HUES48 (cell line): Measurements from ENCODE around the gene CRYL1.

Source experiments
- H3K27ac ChIP-seq: one replicate; pipeline ENCODE4 v1.7.0; 2013; ENCODE audit warnings: low read depth, low read length, inconsistent platforms
- H3K27me3 ChIP-seq: 2 replicates; pipeline ENCODE4 v1.6.1; 2013; ENCODE audit warnings: mild to moderate bottlenecking, low read length; ENCODE audit not compliant: control insufficient read depth, insufficient read depth
- H3K36me3 ChIP-seq: 2 replicates; pipeline ENCODE4 v1.6.1; 2013; ENCODE audit warnings: low read length; ENCODE audit not compliant: control insufficient read depth, insufficient read depth
- H3K4me1 ChIP-seq: 2 replicates; pipeline ENCODE4 v1.6.1; 2013; ENCODE audit warnings: mild to moderate bottlenecking, low read length; ENCODE audit not compliant: control insufficient read depth, insufficient read depth
- H3K4me3 ChIP-seq: 2 replicates; pipeline ENCODE4 v1.5.1; 2013; ENCODE audit warnings: mild to moderate bottlenecking, low read depth, low read length
- H3K9ac ChIP-seq: 2 replicates; pipeline ENCODE4 v1.6.1; 2013; ENCODE audit warnings: mild to moderate bottlenecking, low read depth, low read length, moderate library complexity
- H3K9me3 ChIP-seq: 2 replicates; pipeline ENCODE4 v1.6.1; 2013; ENCODE audit warnings: low read length; ENCODE audit not compliant: control insufficient read depth, insufficient read depth

CRYL1 gene

DNA sequence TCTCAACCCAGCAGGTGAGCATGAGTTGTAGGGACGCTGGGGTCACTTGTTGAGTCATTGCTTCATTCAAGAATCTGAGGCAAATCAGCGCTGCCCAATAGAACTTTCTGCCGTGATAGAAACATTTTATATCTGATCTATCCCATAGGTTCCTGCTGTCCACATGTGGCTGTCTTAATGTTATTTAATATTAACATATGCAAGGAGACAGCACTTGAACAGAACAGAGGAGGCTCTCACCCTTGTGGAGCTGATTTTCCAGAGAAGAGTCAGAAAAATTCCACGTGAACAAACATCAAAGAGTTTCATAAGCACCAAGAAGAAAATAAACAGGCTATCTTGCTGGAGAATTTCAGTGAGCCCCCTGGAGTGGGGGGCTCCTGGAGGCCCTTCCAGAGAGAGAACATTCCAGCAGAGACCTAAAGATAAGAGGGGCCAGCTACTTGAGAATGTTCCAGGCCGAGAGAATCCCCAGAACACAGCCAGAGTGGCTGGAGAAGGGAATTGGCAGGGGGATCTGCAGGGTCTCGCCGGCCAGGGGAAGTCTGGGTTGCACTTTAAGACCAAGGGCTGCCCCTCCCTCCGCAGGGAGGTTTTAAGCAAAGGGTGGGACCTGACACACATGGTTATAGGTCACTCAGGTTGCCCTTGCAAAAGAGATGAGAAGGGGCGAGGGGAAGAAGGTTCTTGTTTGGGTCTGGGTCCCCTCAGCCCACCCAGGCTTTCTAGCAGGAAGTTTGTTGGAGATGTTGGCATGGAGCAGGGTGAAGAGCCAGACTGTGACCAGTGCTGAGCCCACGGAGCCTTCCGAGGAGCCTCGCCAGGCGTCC lies 135.7 kb downstream of the CRYL1 start:
- H3K36me3 ChIP-seq = no peaks in the 10 kb centered on the region
- no peaks in the 10 kb centered on the region for H3K4me1 ChIP-seq
- H3K27ac ChIP-seq = no peak overlapping the region
- H3K27me3 ChIP-seq = no peaks in the 10 kb centered on the region
- H3K9ac ChIP-seq = no peak overlapping the region
- no peak overlapping the region for H3K4me3 ChIP-seq
- H3K9me3 ChIP-seq = peaks cover 3% of the 10 kb centered on the region; the same call in 1 of the 2 replicates

GRCh38 chr13:20388184-20388583 lies 137.5 kb downstream of the CRYL1 start:
- Histone ChIP-seq H3K36me3 (no peaks in the 10 kb centered on the region), H3K27me3 (no peaks in the 10 kb centered on the region), H3K9ac (no peak overlapping the region), H3K4me3 (no peak overlapping the region), H3K27ac (no peak overlapping the region), H3K4me1 (no peaks in the 10 kb centered on the region), H3K9me3 (peaks cover 3% of the 10 kb centered on the region; the same call in 1 of the 2 replicates)

GRCh38 chr13:20387441-20387971 lies 138.2 kb downstream of the CRYL1 start:
- Histone ChIP-seq H3K9ac (no peak overlapping the region), H3K9me3 (peaks cover 3% of the 10 kb centered on the region; the same call in 1 of the 2 replicates), H3K36me3 (no peaks in the 10 kb centered on the region), H3K27me3 (no peaks in the 10 kb centered on the region), H3K4me3 (no peak overlapping the region), H3K27ac (no peak overlapping the region), H3K4me1 (no peaks in the 10 kb centered on the region)

DNA sequence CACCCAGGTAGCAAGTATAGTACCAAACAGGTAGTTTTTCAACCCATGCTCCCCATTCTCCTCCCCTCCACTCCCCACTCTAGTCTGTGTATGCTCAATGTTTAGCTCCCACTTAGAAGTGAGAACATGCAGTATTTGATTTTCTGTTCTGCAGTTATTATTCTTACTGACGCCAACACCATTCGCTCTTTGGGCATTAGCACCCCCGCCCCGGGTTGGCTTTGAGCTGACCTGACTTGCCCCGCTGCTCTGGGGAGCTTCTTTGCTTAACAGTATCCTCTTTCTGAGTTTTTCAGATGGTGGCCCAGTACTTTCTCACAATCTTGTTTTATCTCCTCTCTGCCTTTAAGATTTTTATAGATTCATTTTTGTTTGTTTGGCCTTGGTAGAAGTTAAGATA lies 138.7 kb downstream of the CRYL1 start:
- peaks cover 3% of the 10 kb centered on the region; the same call in 1 of the 2 replicates for H3K9me3 ChIP-seq
- H3K9ac ChIP-seq = no peak overlapping the region
- H3K27ac ChIP-seq = no peak overlapping the region
- no peak overlapping the region for H3K4me3 ChIP-seq
- no peaks in the 10 kb centered on the region for H3K36me3 ChIP-seq
- no peaks in the 10 kb centered on the region for H3K27me3 ChIP-seq
- H3K4me1 ChIP-seq = no peaks in the 10 kb centered on the region

- H3K27me3 ChIP-seq = no peaks in the 10 kb centered on the region
- H3K4me3 ChIP-seq = no peak overlapping the region
- no peaks in the 10 kb centered on the region for H3K36me3 ChIP-seq
- H3K4me1 ChIP-seq = no peaks in the 10 kb centered on the region
- no peak overlapping the region for H3K27ac ChIP-seq
- H3K9ac ChIP-seq = no peak overlapping the region
- H3K9me3 ChIP-seq = peaks cover 3% of the 10 kb centered on the region; the same call in 1 of the 2 replicates
Observed at GRCh38 chr13:20383058-20383457, 142.6 kb downstream of the CRYL1 start.

GRCh38 chr13:20381401-20381800 lies 144.3 kb downstream of the CRYL1 start:
- H3K27me3 ChIP-seq = no peaks in the 10 kb centered on the region
- H3K4me3 ChIP-seq = no peak overlapping the region
- H3K9ac ChIP-seq = no peak overlapping the region
- H3K27ac ChIP-seq = no peak overlapping the region
- H3K9me3 ChIP-seq = peaks cover 3% of the 10 kb centered on the region; the same call in 1 of the 2 replicates
- H3K36me3 ChIP-seq = no peaks in the 10 kb centered on the region
- no peaks in the 10 kb centered on the region for H3K4me1 ChIP-seq

GRCh38 chr13:20378721-20379120 lies 146.9 kb downstream of the CRYL1 start:
- H3K36me3 ChIP-seq = no peaks in the 10 kb centered on the region
- no peaks in the 10 kb centered on the region for H3K9me3 ChIP-seq
- no peak overlapping the region for H3K9ac ChIP-seq
- H3K27ac ChIP-seq = no peak overlapping the region
- no peaks in the 10 kb centered on the region for H3K27me3 ChIP-seq
- H3K4me3 ChIP-seq = no peak overlapping the region
- no peaks in the 10 kb centered on the region for H3K4me1 ChIP-seq

- H3K4me3 ChIP-seq = no peak overlapping the region
- no peaks in the 10 kb centered on the region for H3K27me3 ChIP-seq
- no peak overlapping the region for H3K9ac ChIP-seq
- no peaks in the 10 kb centered on the region for H3K36me3 ChIP-seq
- H3K27ac ChIP-seq = no peak overlapping the region
- no peaks in the 10 kb centered on the region for H3K4me1 ChIP-seq
- H3K9me3 ChIP-seq = no peaks in the 10 kb centered on the region
Observed at GRCh38 chr13:20377720-20378119, 147.9 kb downstream of the CRYL1 start.

DNA sequence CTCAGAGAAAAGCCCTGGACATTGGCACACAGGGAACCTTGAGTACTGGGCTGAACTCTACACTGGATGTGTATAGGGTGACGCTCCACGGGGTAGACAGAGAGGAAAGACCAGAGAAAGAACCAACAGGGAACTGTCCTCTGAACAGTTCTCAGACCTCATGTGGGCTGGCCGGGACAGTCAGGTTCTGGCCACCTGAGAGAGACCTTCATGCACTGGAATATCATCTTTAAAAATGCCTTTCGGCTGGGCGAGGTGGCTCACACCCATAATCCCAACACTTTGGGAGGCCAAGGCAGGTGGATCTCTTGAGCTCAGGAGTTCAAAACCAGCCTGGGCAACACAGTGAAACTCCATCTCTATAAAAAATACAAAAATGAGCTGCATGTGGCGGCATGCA lies 149.8 kb downstream of the CRYL1 start:
- H3K4me1 ChIP-seq = peaks cover 4% of the 10 kb centered on the region
- H3K27me3 ChIP-seq = no peaks in the 10 kb centered on the region
- no peaks in the 10 kb centered on the region for H3K36me3 ChIP-seq
- H3K4me3 ChIP-seq = no peak overlapping the region
- H3K9ac ChIP-seq = no peak overlapping the region
- H3K9me3 ChIP-seq = no peaks in the 10 kb centered on the region
- H3K27ac ChIP-seq = no peak overlapping the region

- H3K4me3 ChIP-seq = no peak overlapping the region
- no peak overlapping the region for H3K27ac ChIP-seq
- H3K9ac ChIP-seq = no peak overlapping the region
- H3K9me3 ChIP-seq = no peaks in the 10 kb centered on the region
- no peaks in the 10 kb centered on the region for H3K36me3 ChIP-seq
- no peaks in the 10 kb centered on the region; the same call in 1 of the 2 replicates for H3K27me3 ChIP-seq
- H3K4me1 ChIP-seq = peaks cover 6% of the 10 kb centered on the region
Observed at GRCh38 chr13:20373861-20374260, 151.8 kb downstream of the CRYL1 start.

- no peak overlapping the region for H3K4me3 ChIP-seq
- H3K27me3 ChIP-seq = peaks cover 11% of the 10 kb centered on the region
- no peak overlapping the region for H3K9ac ChIP-seq
Observed at GRCh38 chr13:20371825-20372224, 153.8 kb downstream of the CRYL1 start.

More at GRCh38 chr13:20371825-20372224, 153.8 kb downstream of the CRYL1 start:
- H3K36me3 ChIP-seq = no peaks in the 10 kb centered on the region
- H3K27ac ChIP-seq = no peak overlapping the region
- H3K4me1 ChIP-seq = peaks cover 6% of the 10 kb centered on the region
- no peaks in the 10 kb centered on the region for H3K9me3 ChIP-seq
